H1 (cell line): Measurements from ENCODE around the gene DEAF1. TPM values are rescaled to one million over a fixed set of nuclear protein-coding genes. Genes with fewer than 3 reads are reported as not detected.

Experiments used
- CTCF ChIA-PET: fragments of 300-600 bp; sonication (Branson Sonifier 250); formaldehyde crosslinking; loops from one replicate; lab custom pipeline; 2021; ENCODE audit not compliant: partially characterized antibody; lab: Charles Lee
- POLR2A ChIA-PET: fragments of 300-600 bp; sonication (Branson Sonifier 250); formaldehyde crosslinking; loops from one replicate; lab custom pipeline; 2021; ENCODE audit warnings: inconsistent platforms; ENCODE audit not compliant: partially characterized antibody; lab: Charles Lee
- DNase-seq, 2 experiments: peaks; one replicate each; pipeline versions ENCODE4 v3.0.0 to v3.0.0-alpha.2; 2010 to 2022; ENCODE audit warnings: low spot score in 2 of 2, low read depth in 1 of 2, mixed read lengths in 1 of 2
- FAIRE-seq: peaks from 2 replicates; lab custom pipeline; 2011; peaks lifted over from hg19 to GRCh38; lab: Jason Lieb, UNC
- H2AFZ ChIP-seq: 2 replicates; pipeline ENCODE4 v1.8.1; 2012; ENCODE audit warnings: low read length, inconsistent platforms
- H2AK5ac ChIP-seq: 2 replicates; pipeline ENCODE4 v1.6.1; 2013; ENCODE audit warnings: low read depth, low read length
- H2BK120ac ChIP-seq: replicated peaks from 2 replicates; pipeline ENCODE3; 2013; ENCODE audit warnings: low read depth, low read length, inconsistent platforms
- H2BK12ac ChIP-seq: 2 replicates; pipeline ENCODE4 v1.6.1; 2013; ENCODE audit warnings: low read depth, low read length
- H2BK15ac ChIP-seq: 2 replicates; pipeline ENCODE4 v1.6.1; 2013; ENCODE audit warnings: low read length
- H2BK20ac ChIP-seq: 2 replicates; pipeline ENCODE4 v1.6.1; 2013; ENCODE audit warnings: low read length
- H2BK5ac ChIP-seq: 2 replicates; pipeline ENCODE4 v1.6.1; 2013; ENCODE audit warnings: low read depth, low read length
- H3K14ac ChIP-seq: 2 replicates; pipeline ENCODE4 v1.6.1; 2013; ENCODE audit warnings: inconsistent platforms; ENCODE audit not compliant: insufficient read length
- H3K18ac ChIP-seq: 2 replicates; pipeline ENCODE4 v1.6.1; 2013; ENCODE audit warnings: low read length; ENCODE audit errors: extremely low read depth
- H3K23ac ChIP-seq: 2 replicates; pipeline ENCODE4 v1.6.1; 2013; ENCODE audit warnings: inconsistent platforms; ENCODE audit not compliant: insufficient read length
- H3K23me2 ChIP-seq: 2 replicates; pipeline ENCODE4 v1.6.1; 2013; ENCODE audit warnings: low read depth, low read length
- H3K27ac ChIP-seq: 2 replicates; pipeline ENCODE4 v1.6.1; 2011; ENCODE audit warnings: low read depth, low read length, inconsistent platforms
- H3K27me3 ChIP-seq, 4 experiments: replicated peaks in 1 of 4; 1 replicate in 1 of 4; 2 replicates in 3 of 4; pipeline versions ENCODE4 v1.6.1 to v1.8.1; 2011 to 2013; ENCODE audit warnings: low read length in 3 of 4, mild to moderate bottlenecking in 3 of 4, inconsistent platforms in 2 of 4, mixed read lengths in 2 of 4, moderate library complexity in 1 of 4; ENCODE audit not compliant: control insufficient read depth in 3 of 4, insufficient read depth in 3 of 4; ENCODE audit errors: extremely low read depth in 1 of 4
- H3K36me3 ChIP-seq, 4 experiments: 2 replicates each; pipeline versions ENCODE4 v1.6.1 to v1.8.1; 2011 to 2013; ENCODE audit warnings: mild to moderate bottlenecking in 4 of 4, low read length in 3 of 4, moderate library complexity in 2 of 4, control low read depth in 1 of 4, inconsistent platforms in 1 of 4; ENCODE audit not compliant: insufficient read depth in 4 of 4, control insufficient read depth in 2 of 4
- H3K4ac ChIP-seq: replicated peaks from 2 replicates; pipeline ENCODE3; 2013; ENCODE audit warnings: low read length, low read depth, mixed read lengths, inconsistent platforms; ENCODE audit not compliant: insufficient read length
- H3K4me1 ChIP-seq, 4 experiments: replicated peaks in 1 of 4; 1 replicate in 1 of 4; 2 replicates in 3 of 4; pipeline versions ENCODE4 v1.6.1 to v1.8.1; 2011 to 2013; ENCODE audit warnings: low read length in 3 of 4, inconsistent platforms in 2 of 4, mixed read lengths in 1 of 4; ENCODE audit not compliant: insufficient read depth in 4 of 4, control insufficient read depth in 3 of 4
- H3K4me2 ChIP-seq, 2 experiments: 2 replicates each; pipeline versions ENCODE4 v1.6.1 to v1.8.1; 2011 to 2013; ENCODE audit warnings: low read depth in 2 of 2, low read length in 2 of 2, control low read depth in 1 of 2, inconsistent platforms in 1 of 2, mild to moderate bottlenecking in 1 of 2; ENCODE audit not compliant: insufficient read depth in 1 of 2
- H3K4me3 ChIP-seq, 4 experiments: fragments of 200-600, 300-600 bp in 1 of 4; sonication (generic), shearing (Covaris generic), sonication (Bioruptor Twin) in 1 of 4; 2 replicates each; pipeline versions ENCODE4 v1.5.1 to v1.8.1; 2011 to 2016; ENCODE audit warnings: low read length in 4 of 4, low read depth in 3 of 4, control low read depth in 2 of 4, inconsistent platforms in 2 of 4, mild to moderate bottlenecking in 2 of 4, mixed read lengths in 1 of 4, moderate library complexity in 1 of 4; ENCODE audit not compliant: insufficient read depth in 2 of 4; ENCODE audit errors: extremely low read depth in 1 of 4
- H3K56ac ChIP-seq: replicated peaks from 2 replicates; pipeline ENCODE3; 2013; ENCODE audit warnings: low read depth, mild to moderate bottlenecking, mixed read lengths, low read length, inconsistent platforms; ENCODE audit not compliant: insufficient read length
- H3K79me1 ChIP-seq: 2 replicates; pipeline ENCODE4 v1.6.1; 2013; ENCODE audit warnings: low read depth, low read length, control low read depth
- H3K79me2 ChIP-seq, 2 experiments: 2 replicates each; pipeline versions ENCODE4 v1.6.1 to v1.8.1; 2012 to 2013; ENCODE audit warnings: low read length in 2 of 2, mild to moderate bottlenecking in 2 of 2, inconsistent platforms in 1 of 2; ENCODE audit not compliant: insufficient read depth in 2 of 2, control insufficient read depth in 1 of 2
- H3K9ac ChIP-seq, 4 experiments: replicated peaks in 1 of 4; 1 replicate in 1 of 4; 2 replicates in 3 of 4; pipeline versions ENCODE4 v1.6.1 to v1.8.1; 2011 to 2013; ENCODE audit warnings: low read depth in 3 of 4, low read length in 3 of 4, control low read depth in 2 of 4, mild to moderate bottlenecking in 2 of 4, moderate library complexity in 2 of 4, inconsistent platforms in 1 of 4; ENCODE audit errors: extremely low read depth in 1 of 4
- H3K9me3 ChIP-seq, 2 experiments: 2 replicates each; pipeline versions ENCODE4 v1.6.1 to v1.8.1; 2012 to 2013; ENCODE audit warnings: mild to moderate bottlenecking in 2 of 2, moderate library complexity in 2 of 2, control low read depth in 1 of 2, inconsistent platforms in 1 of 2, low read depth in 1 of 2, low read length in 1 of 2, mixed read lengths in 1 of 2; ENCODE audit not compliant: insufficient read depth in 2 of 2
- H4K20me1 ChIP-seq, 2 experiments: replicated peaks in 1 of 2; 2 replicates each; pipeline versions ENCODE3 to v1.8.1; 2011 to 2013; ENCODE audit warnings: inconsistent platforms in 2 of 2, low read length in 2 of 2, mild to moderate bottlenecking in 1 of 2; ENCODE audit not compliant: insufficient read depth in 2 of 2, control insufficient read depth in 1 of 2
- H4K5ac ChIP-seq: 2 replicates; pipeline ENCODE4 v1.6.1; 2013; ENCODE audit warnings: low read length, low read depth, mixed read lengths, inconsistent platforms; ENCODE audit not compliant: insufficient read length
- H4K8ac ChIP-seq: 2 replicates; pipeline ENCODE4 v1.8.0; 2013; ENCODE audit warnings: mild to moderate bottlenecking, moderate library complexity, low read length, inconsistent platforms; ENCODE audit not compliant: insufficient read depth; ENCODE audit errors: extremely low read depth
- H4K91ac ChIP-seq: replicated peaks from 2 replicates; pipeline ENCODE3; 2013; ENCODE audit warnings: low read length, mixed read lengths, inconsistent platforms; ENCODE audit not compliant: insufficient read length
- BACH1 ChIP-seq: IDR thresholded peaks from 2 replicates; pipeline ENCODE4 v1.6.1; 2012; ENCODE audit warnings: low read length, improper control_type of control experiment
- BCL11A ChIP-seq, 2 experiments: IDR thresholded peaks; one replicate each; pipeline ENCODE4 v1.6.1; 2011; ENCODE audit warnings: low read depth in 2 of 2, low read length in 2 of 2, mild to moderate bottlenecking in 2 of 2
- CEBPB ChIP-seq: IDR thresholded peaks from 2 replicates; pipeline ENCODE4 v1.6.1; 2012; ENCODE audit warnings: low read depth, low read length
- CTCF ChIP-seq, 3 experiments: IDR thresholded peaks; 1 replicate in 2 of 3; 2 replicates in 1 of 3; pipeline versions ENCODE4 v1.5.1 to v1.6.1; 2011; ENCODE audit warnings: low read length in 3 of 3, mild to moderate bottlenecking in 3 of 3, inconsistent platforms in 2 of 3, low read depth in 1 of 3, moderate library complexity in 1 of 3; ENCODE audit not compliant: insufficient read depth in 1 of 3; ENCODE audit errors: control extremely low read depth in 1 of 3
- FOSL1 ChIP-seq: IDR thresholded peaks from 2 replicates; pipeline ENCODE4 v1.6.1; 2011; ENCODE audit warnings: mild to moderate bottlenecking, low read depth, low read length, moderate library complexity; ENCODE audit not compliant: insufficient read depth
- HDAC2 ChIP-seq, 2 experiments: fragments of 300-600 bp in 1 of 2; sonication (generic) in 1 of 2; IDR thresholded peaks; 2 replicates each; pipeline ENCODE4 v1.6.1; 2011 to 2012; ENCODE audit warnings: low read depth in 2 of 2, low read length in 2 of 2, mild to moderate bottlenecking in 2 of 2, moderate library complexity in 2 of 2, borderline replicate concordance in 1 of 2, inconsistent platforms in 1 of 2
- MAFK ChIP-seq: IDR thresholded peaks from 2 replicates; pipeline ENCODE4 v1.6.1; 2012; ENCODE audit warnings: low read depth, mild to moderate bottlenecking, improper control_type of control experiment, low read length
- RFX5 ChIP-seq: IDR thresholded peaks from 2 replicates; pipeline ENCODE4 v1.6.1; 2011; ENCODE audit warnings: low read depth, low read length, improper control_type of control experiment, borderline replicate concordance
- SP2 ChIP-seq: IDR thresholded peaks from 2 replicates; pipeline ENCODE4 v1.6.1; 2012; ENCODE audit warnings: mild to moderate bottlenecking, low read length, inconsistent platforms
- SUZ12 ChIP-seq: fragments of 200-600 bp; sonication (generic); IDR thresholded peaks from 2 replicates; pipeline ENCODE4 v1.6.1; 2012; ENCODE audit warnings: mild to moderate bottlenecking, inconsistent platforms, low read length, moderate library complexity, mixed read lengths
- ZNF274 ChIP-seq: IDR thresholded peaks from 2 replicates; pipeline ENCODE4 v1.7.0; 2012; ENCODE audit warnings: low read length, borderline replicate concordance; ENCODE audit errors: extremely low read depth
- WGBS, 2 experiments: shearing (Covaris generic) in 1 of 2; methylation state at CpG; one replicate each; pipeline versions ENCODE4 v1.1.6 to v1.1.7; 2013 to 2015; ENCODE audit warnings: low lambda C conversion rate in 2 of 2, mixed read lengths in 2 of 2, inconsistent platforms in 1 of 2, low coverage in 1 of 2, missing lambda C conversion rate in 1 of 2; ENCODE audit not compliant: insufficient replicate concordance in 2 of 2, insufficient coverage in 1 of 2, insufficient read length in 1 of 2; ENCODE audit errors: extremely low coverage in 1 of 2, missing lambda C conversion rate in 1 of 2; 5-methylcytosine and 5-hydroxymethylcytosine counted together
- polyA plus RNA-seq, 7 experiments: library from polyadenylated mRNA; depleted of rRNA in 3 of 7; stranded (reverse) in 5 of 7; unstranded in 2 of 7; fragments of >200 nt in 5 of 7; fragments of 200-250 nt in 2 of 7; gene quantifications; 1 replicate in 5 of 7; 2 replicates in 1 of 7; 4 replicates in 1 of 7; pipeline versions ENCODE4 v1.2.1 to v1.2.3, GENCODE V29; 2011 to 2013; ENCODE audit warnings: missing spikeins in 2 of 7, mixed read lengths in 2 of 7
- total RNA-seq: library from RNA; stranded (reverse); fragmentation: NEBNext Ultra II Directional; extraction: Animal tissue kit (Norgen Biotek cat#: 25700); gene quantifications from 2 replicates; pipeline ENCODE4 v1.2.1, GENCODE V29; 2021

DEAF1 gene
- total and polyA plus RNA-seq, 2 of the 8 experiments (the other 6 are each of a cell fraction or from before 2014, with no cell fraction given): 47.3 to 58.4 TPM

DNA sequence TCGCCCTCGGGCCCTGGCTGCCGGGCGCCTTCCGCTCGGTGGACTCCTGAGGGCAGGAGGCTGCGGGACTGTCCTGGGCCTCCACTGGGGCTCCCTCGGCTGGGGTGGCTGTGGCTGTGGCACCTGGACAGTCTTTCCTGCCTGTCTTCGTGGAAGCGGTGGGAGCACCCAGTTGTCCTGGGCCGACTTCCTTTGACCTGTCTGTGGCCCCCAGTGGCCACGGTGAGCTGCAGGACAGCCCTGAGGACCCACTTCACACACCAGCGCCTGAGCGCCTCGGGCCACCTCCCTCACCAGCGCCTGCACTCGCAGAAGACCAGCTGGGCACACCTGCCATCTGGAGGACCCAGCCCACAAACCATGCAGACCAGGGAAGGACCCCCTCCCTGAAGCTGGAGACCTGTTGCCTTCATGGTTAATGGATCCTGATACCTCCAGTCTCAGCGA lies 9.2 kb upstream of the DEAF1 start:
- Histone ChIP-seq H4K5ac (no peak overlapping the region), H3K79me2 (no peaks in the 10 kb centered on the region), H3K9me3 (no peaks in the 10 kb centered on the region), H3K56ac (no peak overlapping the region), H3K14ac (no peak overlapping the region), H2BK12ac (no peak overlapping the region), H2AFZ (no peak overlapping the region), H2BK120ac (no peak overlapping the region), H3K79me1 (no peaks in the 10 kb centered on the region), H3K9ac (no peak overlapping the region), H3K4me1 (peaks cover 0 to 36% (median 27%) of the 10 kb centered on the region in 4 experiments; a peak in 6 of 7 replicates), H3K36me3 (no peaks in the 10 kb centered on the region), H4K8ac (no peak overlapping the region), H3K27me3 (no peaks in the 10 kb centered on the region), H3K23me2 (peaks cover 8% of the 10 kb centered on the region; the same call in 1 of the 2 replicates), H2BK5ac (no peak overlapping the region; the same call in 1 of the 2 replicates), H3K23ac (no peak overlapping the region), H3K27ac (no peak overlapping the region), H4K91ac (no peak overlapping the region), H3K18ac (no peak overlapping the region), H3K4me2 (no peak overlapping the region), H2AK5ac (no peak overlapping the region), H3K4ac (no peak overlapping the region), H4K20me1 (peaks cover 1 to 2% of the 10 kb centered on the region in 2 experiments), H2BK15ac (no peak overlapping the region), H3K4me3 (no peak overlapping the region), H2BK20ac (no peak overlapping the region)
- FAIRE-seq: no peak
- WGBS, 2 experiments: 96% methylated on average over 18 of the region's 18 CpGs; no CpG with 5 or more reads in 1 of the 2 experiments
- ChIA-PET CTCF (interaction anchor here (0.6 to 3.6 kb wide), 8 partner anchors 8 to 71 kb away, joined by 3 to 22 read pairs (median 5); partner anchors contain the start of genes DEAF1 and TMEM80), POLR2A (interaction anchor here (1.0 to 2.4 kb wide), 12 partner anchors 9 to 90 kb away, joined by 3 to 8 read pairs (median 4); partner anchors contain the start of genes CEND1, DEAF1, TALDO1 and TMEM80)
- no peak for DNase-seq
- TF ChIP-seq SP2: no peak
- no peak for TF ChIP-seq ZNF274
- no peak for TF ChIP-seq MAFK
- TF ChIP-seq SUZ12: no peak
- no peak for TF ChIP-seq HDAC2 (IDR thresholded peaks at IDR 0.05; ENCODE audit: borderline replicate concordance in 1 of 2, low read depth in 2 of 2, low read length in 2 of 2)
- no peak for TF ChIP-seq CEBPB
- no peak for TF ChIP-seq BCL11A (IDR thresholded peaks at IDR 0.05; ENCODE audit: low read depth in 2 of 2, low read length in 2 of 2)
- TF ChIP-seq BACH1: no peak
- no peak for TF ChIP-seq RFX5
- TF ChIP-seq CTCF (IDR thresholded peaks at IDR 0.05; ENCODE audit: control extremely low read depth in 1 of 3, insufficient read depth in 1 of 3, low read depth in 1 of 3, low read length in 3 of 3): no peak
- no peak for TF ChIP-seq FOSL1
